ENCODE results near the gene ENPP6.
A peak's percentile ranks its signal among the peaks of the same experiment; 100 is the strongest.

The ENPP6 gene

DNA sequence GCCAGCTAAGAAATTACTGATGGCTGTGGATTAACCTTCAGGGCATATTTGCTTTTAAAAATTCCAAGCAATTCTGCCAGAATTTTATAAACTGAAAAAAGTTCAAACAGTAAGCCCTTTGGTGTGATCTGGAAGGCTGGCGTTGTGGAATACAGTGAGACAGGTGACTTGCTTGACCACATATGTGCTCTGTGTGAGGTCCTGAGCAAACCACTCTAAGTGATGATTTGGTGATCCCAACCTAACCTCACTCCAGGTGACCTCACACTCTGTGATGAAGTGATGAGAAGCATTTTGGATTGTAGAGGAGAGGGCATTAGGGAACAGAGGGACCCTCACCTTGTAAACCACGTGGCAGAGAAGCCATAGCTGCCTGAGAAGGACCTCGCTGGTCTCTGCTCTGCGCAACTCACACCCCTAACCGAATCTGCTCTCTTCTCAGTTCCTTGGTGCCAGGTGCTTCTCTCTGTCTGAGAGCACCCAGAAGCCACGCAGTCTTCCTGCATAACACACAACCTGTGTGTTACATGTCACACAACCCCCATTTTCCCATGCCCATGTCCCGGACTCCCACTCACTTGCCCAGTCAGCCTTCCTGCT lies 106.3 kb downstream of the ENPP6 start:
- no peak overlapping the region for H3K4me3 ChIP-seq (ENCODE audit: insufficient read depth, low read depth, low read length)
- no peaks in the 10 kb centered on the region for H3K27me3 ChIP-seq (ENCODE audit: control insufficient read depth, insufficient read depth, low read length, poor library complexity, severe bottlenecking)
- no peaks in the 10 kb centered on the region for H3K36me3 ChIP-seq (ENCODE audit: control insufficient read depth, insufficient read depth, low read length)
- no peaks in the 10 kb centered on the region for H3K9me3 ChIP-seq (ENCODE audit: control insufficient read depth, low read length)
- H3K27ac ChIP-seq (ENCODE audit: insufficient read depth, low read depth, low read length, poor library complexity, severe bottlenecking) = no peak overlapping the region
- no peaks in the 10 kb centered on the region for H3K4me1 ChIP-seq (ENCODE audit: control insufficient read depth, insufficient read depth, low read length)
- WGBS, 2 experiments = 92 to 93% methylated on average over 7 of the region's 7 CpGs

DNA sequence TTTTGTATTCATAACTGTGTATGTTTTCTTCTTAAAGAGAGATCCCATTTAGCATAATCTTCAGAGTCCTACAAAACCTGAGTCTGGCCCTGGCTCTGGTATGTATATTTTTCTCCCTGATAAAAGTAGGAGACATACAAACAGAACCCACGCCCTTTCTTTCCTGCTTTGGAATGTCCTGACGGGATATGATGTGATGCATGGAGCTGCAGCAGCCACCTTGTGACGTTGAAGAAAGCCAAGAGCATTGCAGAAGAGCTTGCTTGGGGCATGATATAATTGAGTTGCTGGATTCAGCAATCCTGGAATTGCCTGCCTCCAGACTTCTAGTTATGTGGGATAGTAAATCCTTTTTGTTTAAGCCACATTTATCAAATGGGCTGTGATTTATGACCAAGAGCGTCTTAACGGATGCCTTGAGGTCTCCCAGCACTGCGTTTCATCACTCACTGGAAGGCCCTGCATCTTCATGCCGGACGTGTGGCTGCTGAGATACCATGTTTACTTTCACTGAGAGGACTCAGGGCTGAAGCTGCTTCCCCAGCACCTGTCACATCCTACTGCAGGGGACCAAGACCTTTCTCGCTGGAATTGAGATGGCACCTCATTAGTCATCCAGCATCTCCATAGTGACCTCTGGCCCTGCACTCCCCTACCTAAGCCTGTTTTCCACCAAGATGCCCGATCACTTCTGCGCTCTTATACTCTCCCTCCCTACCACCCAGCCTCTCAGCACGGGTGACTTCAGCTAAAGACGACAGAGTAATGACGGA lies 107.0 kb downstream of the ENPP6 start:
- Histone ChIP-seq H3K27ac (ENCODE audit: insufficient read depth, low read depth, low read length, poor library complexity, severe bottlenecking) (no peak overlapping the region), H3K36me3 (ENCODE audit: control insufficient read depth, insufficient read depth, low read length) (no peaks in the 10 kb centered on the region), H3K4me3 (ENCODE audit: insufficient read depth, low read depth, low read length) (no peak overlapping the region), H3K27me3 (ENCODE audit: control insufficient read depth, insufficient read depth, low read length, poor library complexity, severe bottlenecking) (no peaks in the 10 kb centered on the region), H3K4me1 (ENCODE audit: control insufficient read depth, insufficient read depth, low read length) (no peaks in the 10 kb centered on the region), H3K9me3 (ENCODE audit: control insufficient read depth, low read length) (no peaks in the 10 kb centered on the region)
- 94% methylated on average over 14 of the region's 14 CpGs for WGBS, 2 experiments

DNA sequence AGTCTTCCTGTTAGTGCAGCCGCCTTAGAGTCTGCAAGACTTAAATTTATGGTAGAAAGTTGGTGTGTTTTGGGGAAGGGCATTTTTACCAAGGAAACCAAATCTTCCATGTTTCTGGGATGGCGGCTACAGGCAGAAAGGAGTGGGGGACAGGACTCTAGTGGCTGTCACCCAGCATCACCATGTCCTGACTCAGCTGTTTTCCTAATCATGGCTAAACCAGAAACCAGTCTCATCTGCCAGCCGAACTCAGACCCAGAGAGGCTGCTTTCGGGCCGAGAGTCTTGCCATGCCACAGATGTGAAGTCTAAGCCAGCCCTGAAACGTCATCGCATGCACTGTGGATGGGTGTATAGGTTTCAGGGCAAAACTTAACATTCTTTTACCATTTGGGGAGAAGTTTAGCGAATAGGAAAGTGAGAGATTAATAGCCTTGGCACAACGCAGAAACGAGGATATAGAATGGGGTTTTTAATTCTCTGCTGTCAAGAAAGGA lies 109.6 kb downstream of the ENPP6 start:
- no peaks in the 10 kb centered on the region for H3K36me3 ChIP-seq (ENCODE audit: control insufficient read depth, insufficient read depth, low read length)
- H3K27me3 ChIP-seq (ENCODE audit: control insufficient read depth, insufficient read depth, low read length, poor library complexity, severe bottlenecking) = no peaks in the 10 kb centered on the region
- WGBS, 2 experiments = 94 to 96% methylated on average over 10 of the region's 10 CpGs
- H3K9me3 ChIP-seq (ENCODE audit: control insufficient read depth, low read length) = no peaks in the 10 kb centered on the region
- H3K4me1 ChIP-seq (ENCODE audit: control insufficient read depth, insufficient read depth, low read length) = peaks cover 10% of the 10 kb centered on the region
- no peak overlapping the region for H3K4me3 ChIP-seq (ENCODE audit: insufficient read depth, low read depth, low read length)
- H3K27ac ChIP-seq (ENCODE audit: insufficient read depth, low read depth, low read length, poor library complexity, severe bottlenecking) = no peak overlapping the region

DNA sequence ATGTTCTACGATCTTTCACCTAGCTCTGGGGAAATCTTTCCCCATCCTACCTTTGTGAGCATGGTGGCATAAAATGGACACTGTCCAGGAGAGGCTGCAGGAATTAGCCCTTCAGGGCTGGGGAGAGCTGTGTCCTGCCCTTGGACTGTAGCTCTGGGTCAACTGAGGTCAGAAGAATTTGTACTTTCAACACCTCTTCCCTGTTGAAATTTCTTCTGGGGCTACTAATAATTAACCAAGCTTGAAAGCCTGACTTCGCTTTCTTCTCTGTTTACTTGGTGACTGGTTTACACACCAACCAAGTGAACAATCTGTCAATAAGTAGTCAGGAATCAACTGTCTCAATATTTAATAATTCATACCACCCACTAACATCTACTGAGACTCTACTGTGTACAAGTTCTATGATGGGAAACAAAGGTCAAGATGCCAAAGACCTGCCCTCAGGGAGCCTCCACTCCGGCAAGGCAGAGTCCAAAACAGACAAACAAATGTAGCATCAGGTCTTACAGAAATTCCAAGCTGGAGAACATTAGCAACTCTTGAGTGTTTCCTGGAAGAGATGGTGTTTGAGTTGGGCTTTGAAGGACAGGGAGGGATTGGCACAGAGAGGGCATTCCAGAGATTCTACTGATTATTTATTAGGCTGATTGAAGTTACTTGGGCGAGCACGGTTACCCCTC lies 113.1 kb downstream of the ENPP6 start:
- H3K4me3 ChIP-seq (ENCODE audit: insufficient read depth, low read depth, low read length) = no peak overlapping the region
- WGBS, 2 experiments = 86 to 94% methylated on average over 3 to 5 of the region's 5 CpGs
- H3K27me3 ChIP-seq (ENCODE audit: control insufficient read depth, insufficient read depth, low read length, poor library complexity, severe bottlenecking) = no peaks in the 10 kb centered on the region
- no peak overlapping the region for H3K27ac ChIP-seq (ENCODE audit: insufficient read depth, low read depth, low read length, poor library complexity, severe bottlenecking)
- H3K9me3 ChIP-seq (ENCODE audit: control insufficient read depth, low read length) = no peaks in the 10 kb centered on the region
- peaks cover 20% of the 10 kb centered on the region for H3K4me1 ChIP-seq (ENCODE audit: control insufficient read depth, insufficient read depth, low read length)
- no peaks in the 10 kb centered on the region for H3K36me3 ChIP-seq (ENCODE audit: control insufficient read depth, insufficient read depth, low read length)

DNA sequence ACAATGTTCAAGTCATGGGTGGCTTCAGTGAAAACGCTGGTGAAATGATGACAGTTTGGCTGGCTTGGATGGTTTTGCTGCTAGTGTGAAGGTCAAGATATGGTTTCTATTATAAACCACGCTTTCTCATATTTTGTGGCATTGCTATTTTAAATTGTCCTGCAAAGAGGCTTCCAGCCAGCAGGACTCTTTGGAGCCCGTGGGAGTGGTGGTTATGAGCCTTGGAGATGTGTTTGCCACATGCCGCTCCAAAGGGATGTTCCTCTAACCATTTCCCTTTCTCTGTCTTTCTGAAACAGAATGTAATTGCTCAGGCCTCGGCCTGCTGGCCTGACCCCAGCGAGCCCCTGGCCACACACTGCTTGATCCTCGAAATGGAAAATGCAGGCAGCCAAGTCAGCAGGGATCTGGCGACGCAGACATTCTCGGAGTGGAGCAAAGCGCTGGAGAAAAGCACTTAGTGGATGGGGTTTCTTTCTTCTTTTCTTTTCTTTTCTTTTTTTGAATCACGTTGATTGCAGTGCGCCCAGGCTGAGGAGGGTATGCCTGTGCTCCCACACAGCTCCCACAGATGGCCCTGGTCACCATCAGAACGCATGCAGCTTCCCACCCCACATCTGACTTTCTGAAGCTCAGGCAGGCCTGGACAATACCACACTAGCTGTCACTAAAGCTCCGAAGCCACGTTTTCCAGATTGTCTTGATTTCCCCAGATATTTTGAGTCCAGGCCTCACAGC lies 114.0 kb downstream of the ENPP6 start:
- WGBS, 2 experiments = 38 to 40% methylated on average over 16 of the region's 16 CpGs
- Histone ChIP-seq H3K27ac (ENCODE audit: insufficient read depth, low read depth, low read length, poor library complexity, severe bottlenecking) (peak overlapping the region; percentile 17), H3K36me3 (ENCODE audit: control insufficient read depth, insufficient read depth, low read length) (no peaks in the 10 kb centered on the region), H3K27me3 (ENCODE audit: control insufficient read depth, insufficient read depth, low read length, poor library complexity, severe bottlenecking) (no peaks in the 10 kb centered on the region), H3K9me3 (ENCODE audit: control insufficient read depth, low read length) (no peaks in the 10 kb centered on the region), H3K4me3 (ENCODE audit: insufficient read depth, low read depth, low read length) (no peak overlapping the region), H3K4me1 (ENCODE audit: control insufficient read depth, insufficient read depth, low read length) (peaks cover 20% of the 10 kb centered on the region)

DNA sequence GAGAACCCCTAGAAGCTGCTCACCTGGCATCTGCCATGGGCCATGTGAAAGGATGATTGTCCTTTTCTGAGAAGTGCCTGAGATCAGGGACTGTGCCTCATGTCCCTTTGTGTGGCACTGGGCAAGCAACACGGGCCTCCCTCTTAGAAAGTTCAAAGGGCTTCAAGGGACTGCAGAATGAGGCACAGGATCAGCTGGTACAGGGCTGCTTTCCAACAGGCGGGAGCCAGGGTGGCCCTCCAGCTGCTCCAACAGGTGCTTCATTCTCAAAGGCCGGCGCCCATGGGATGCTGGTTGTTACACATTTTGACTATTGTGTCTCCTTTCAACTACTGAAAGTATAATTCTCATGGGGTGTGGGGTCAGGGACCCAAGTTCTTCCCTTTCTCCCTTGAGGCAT lies 114.7 kb downstream of the ENPP6 start:
- Histone ChIP-seq H3K9me3 (ENCODE audit: control insufficient read depth, low read length) (no peaks in the 10 kb centered on the region), H3K36me3 (ENCODE audit: control insufficient read depth, insufficient read depth, low read length) (no peaks in the 10 kb centered on the region), H3K27ac (ENCODE audit: insufficient read depth, low read depth, low read length, poor library complexity, severe bottlenecking) (no peak overlapping the region), H3K4me1 (ENCODE audit: control insufficient read depth, insufficient read depth, low read length) (peaks cover 20% of the 10 kb centered on the region), H3K27me3 (ENCODE audit: control insufficient read depth, insufficient read depth, low read length, poor library complexity, severe bottlenecking) (no peaks in the 10 kb centered on the region), H3K4me3 (ENCODE audit: insufficient read depth, low read depth, low read length) (no peak overlapping the region)
- WGBS, 2 experiments = 88 to 89% methylated on average over 4 of the region's 4 CpGs

DNA sequence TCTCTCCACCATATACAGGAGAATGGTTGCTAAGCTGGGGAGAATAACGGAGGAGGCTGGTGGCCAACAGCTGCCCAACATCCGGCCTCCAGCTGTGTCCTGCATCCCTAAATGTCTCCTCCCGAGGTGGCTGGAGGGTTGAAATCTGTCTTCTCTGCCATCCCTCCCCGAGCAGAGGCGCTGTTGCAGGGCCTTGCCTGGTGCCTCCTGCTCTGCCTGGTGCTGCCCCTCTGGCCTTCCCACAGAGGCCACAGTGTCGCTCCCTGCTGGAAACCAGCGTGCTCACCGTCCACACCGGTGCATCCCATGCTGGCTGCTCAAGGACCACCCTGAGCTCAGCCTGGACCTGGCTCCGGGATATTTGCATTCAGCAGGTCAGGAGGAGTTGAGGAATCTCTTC lies 115.2 kb downstream of the ENPP6 start:
- WGBS, 2 experiments = 84 to 85% methylated on average over 10 of the region's 10 CpGs
- no peaks in the 10 kb centered on the region for H3K9me3 ChIP-seq (ENCODE audit: control insufficient read depth, low read length)
- H3K27ac ChIP-seq (ENCODE audit: insufficient read depth, low read depth, low read length, poor library complexity, severe bottlenecking) = no peak overlapping the region
- peaks cover 20% of the 10 kb centered on the region for H3K4me1 ChIP-seq (ENCODE audit: control insufficient read depth, insufficient read depth, low read length)
- H3K36me3 ChIP-seq (ENCODE audit: control insufficient read depth, insufficient read depth, low read length) = no peaks in the 10 kb centered on the region
- no peaks in the 10 kb centered on the region for H3K27me3 ChIP-seq (ENCODE audit: control insufficient read depth, insufficient read depth, low read length, poor library complexity, severe bottlenecking)
- no peak overlapping the region for H3K4me3 ChIP-seq (ENCODE audit: insufficient read depth, low read depth, low read length)

DNA sequence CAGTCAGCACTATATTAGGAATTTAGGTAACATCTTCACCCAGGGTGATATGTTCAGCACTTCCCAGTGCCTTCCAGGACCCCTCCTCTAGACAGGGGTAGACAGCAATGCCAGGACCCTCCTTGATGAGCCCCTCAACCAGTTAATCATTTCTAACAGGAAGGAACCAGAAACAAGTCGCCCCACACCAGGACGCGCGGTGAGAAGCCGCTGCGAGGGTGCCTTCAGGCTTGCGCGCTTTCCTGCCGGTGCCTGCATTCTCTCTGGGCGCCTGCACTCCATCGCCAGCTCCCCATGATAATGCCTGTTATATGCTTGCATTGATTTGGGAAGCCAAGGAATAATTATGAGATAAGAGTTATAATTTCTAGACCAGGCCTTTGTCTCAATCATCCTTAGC lies 116.0 kb downstream of the ENPP6 start:
- Histone ChIP-seq H3K9me3 (ENCODE audit: control insufficient read depth, low read length) (no peaks in the 10 kb centered on the region), H3K27ac (ENCODE audit: insufficient read depth, low read depth, low read length, poor library complexity, severe bottlenecking) (no peak overlapping the region), H3K4me3 (ENCODE audit: insufficient read depth, low read depth, low read length) (no peak overlapping the region), H3K36me3 (ENCODE audit: control insufficient read depth, insufficient read depth, low read length) (no peaks in the 10 kb centered on the region), H3K27me3 (ENCODE audit: control insufficient read depth, insufficient read depth, low read length, poor library complexity, severe bottlenecking) (no peaks in the 10 kb centered on the region), H3K4me1 (ENCODE audit: control insufficient read depth, insufficient read depth, low read length) (peaks cover 20% of the 10 kb centered on the region)
- WGBS, 2 experiments = 93 to 96% methylated on average over 11 of the region's 11 CpGs

DNA sequence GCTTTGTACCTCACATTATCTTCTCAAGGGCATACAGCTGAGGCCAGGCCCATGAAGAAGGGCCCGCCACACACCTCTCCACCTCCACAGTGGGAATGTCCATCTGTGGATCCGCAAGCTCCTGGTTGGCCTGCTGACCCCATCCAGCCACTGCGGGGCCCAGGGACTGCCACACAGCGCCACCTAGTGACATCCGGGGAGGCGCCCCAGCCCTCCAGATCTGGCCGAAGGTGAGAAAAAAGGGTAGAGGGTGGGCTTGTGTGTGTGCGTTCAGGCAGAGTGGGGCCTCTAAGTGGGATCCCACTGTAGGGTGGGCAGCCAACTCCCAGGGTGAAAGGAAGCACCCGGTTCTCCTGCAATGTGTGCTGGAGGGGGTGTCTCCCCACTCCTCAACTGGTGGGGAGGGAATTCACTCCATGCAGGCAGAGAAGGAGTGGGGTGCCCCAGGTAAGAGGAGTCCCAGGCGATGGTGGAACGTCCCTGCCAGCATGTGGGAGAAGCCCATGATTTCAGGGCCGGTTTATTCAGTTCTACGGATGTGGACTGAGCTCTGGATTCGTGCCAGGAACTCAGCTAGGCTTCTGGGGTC lies 117.3 kb downstream of the ENPP6 start:
- H3K4me3 ChIP-seq (ENCODE audit: insufficient read depth, low read depth, low read length) = no peak overlapping the region
- no peaks in the 10 kb centered on the region for H3K27me3 ChIP-seq (ENCODE audit: control insufficient read depth, insufficient read depth, low read length, poor library complexity, severe bottlenecking)
- 60% methylated on average over 14 of the region's 14 CpGs for WGBS, 2 experiments
- no peak overlapping the region for H3K27ac ChIP-seq (ENCODE audit: insufficient read depth, low read depth, low read length, poor library complexity, severe bottlenecking)
- no peaks in the 10 kb centered on the region for H3K36me3 ChIP-seq (ENCODE audit: control insufficient read depth, insufficient read depth, low read length)
- no peaks in the 10 kb centered on the region for H3K9me3 ChIP-seq (ENCODE audit: control insufficient read depth, low read length)
- H3K4me1 ChIP-seq (ENCODE audit: control insufficient read depth, insufficient read depth, low read length) = peaks cover 20% of the 10 kb centered on the region

Data from ectodermal cell (in vitro differentiated cells).